Panc1 (cell line): ENCODE measurements around the gene GRID2IP. TPM values are rescaled to one million over a fixed set of nuclear protein-coding genes. Genes with fewer than 3 reads are reported as not detected.

Experiments used
- ATAC-seq: fragments of 200-7000 bp; cut with Tn5 transposase; 2 replicates; pipeline ENCODE4 v1.9.1; 2020; ENCODE audit warnings: mild to moderate bottlenecking, moderate library complexity
- BruUV-seq: library from RNA; stranded (reverse); fragments of 400-500 nt; replicated peaks from 2 replicates; lab custom pipeline; 2021; lab: Mats Ljungman, UMichigan
- CTCF ChIA-PET: fragments of 300-600 bp; sonication (Branson Sonifier 250); formaldehyde crosslinking; loops from one replicate; lab custom pipeline; 2022; ENCODE audit warnings: antibody characterized with exemption; lab: Charles Lee
- POLR2A ChIA-PET: fragments of 300-600 bp; sonication (Branson Sonifier 250); formaldehyde crosslinking; loops from one replicate; lab custom pipeline; 2022; ENCODE audit warnings: antibody characterized with exemption; lab: Charles Lee
- DNase-seq: peaks from one replicate; pipeline ENCODE4 v3.0.0-alpha.2; 2010; ENCODE audit warnings: low read depth, low spot score
- H3K27ac ChIP-seq: 2 replicates; pipeline ENCODE4 v1.5.1; 2011; ENCODE audit warnings: mild to moderate bottlenecking, low read length, inconsistent platforms
- H3K27me3 ChIP-seq: fragments of 200-500 bp; sonication (Bioruptor generic); 2 replicates; pipeline ENCODE4 v1.6.0; 2014; ENCODE audit warnings: low read length, inconsistent platforms; ENCODE audit not compliant: control insufficient read depth, insufficient read depth
- H3K36me3 ChIP-seq: fragments of 200-500 bp; sonication (Bioruptor generic); 2 replicates; pipeline ENCODE4 v1.5.1; 2014; ENCODE audit warnings: inconsistent platforms, mild to moderate bottlenecking, low read length, moderate library complexity; ENCODE audit not compliant: control insufficient read depth, insufficient read depth
- H3K4me1 ChIP-seq: 2 replicates; pipeline ENCODE4 v1.5.1; 2011; ENCODE audit warnings: inconsistent platforms, mild to moderate bottlenecking, low read length, moderate library complexity; ENCODE audit not compliant: control insufficient read depth, insufficient read depth
- H3K4me3 ChIP-seq, 2 experiments: 2 replicates each; pipeline ENCODE4 v1.5.1; 2011 to 2012; ENCODE audit warnings: low read depth in 2 of 2, low read length in 2 of 2, mild to moderate bottlenecking in 2 of 2, inconsistent platforms in 1 of 2, moderate library complexity in 1 of 2
- H3K9me3 ChIP-seq: fragments of 200-500 bp; sonication (Bioruptor generic); 2 replicates; pipeline ENCODE4 v1.5.1; 2014; ENCODE audit warnings: low read depth, mild to moderate bottlenecking, inconsistent platforms, low read length, moderate library complexity; ENCODE audit not compliant: control insufficient read depth, insufficient read depth
- CTCF ChIP-seq: fragments of 450-650 bp; IDR thresholded peaks from 2 replicates; pipeline ENCODE4 v1.5.1; 2017; ENCODE audit warnings: mild to moderate bottlenecking
- POLR2AphosphoS5 ChIP-seq: IDR thresholded peaks from 2 replicates; pipeline ENCODE4 v1.6.1; 2012; ENCODE audit warnings: mild to moderate bottlenecking, low read depth, low read length, moderate library complexity
- REST ChIP-seq, 2 experiments: IDR thresholded peaks; 2 replicates each; pipeline ENCODE4 v1.6.1; 2011 to 2012; ENCODE audit warnings: low read depth in 2 of 2, control low read depth in 1 of 2, low read length in 1 of 2, mild to moderate bottlenecking in 1 of 2, moderate library complexity in 1 of 2; ENCODE audit not compliant: insufficient read depth in 1 of 2
- SIN3A ChIP-seq: IDR thresholded peaks from 2 replicates; pipeline ENCODE4 v1.6.1; 2012; ENCODE audit warnings: low read depth, mild to moderate bottlenecking, low read length, moderate library complexity, borderline replicate concordance; ENCODE audit not compliant: insufficient read depth
- TCF7L2 ChIP-seq: IDR thresholded peaks from 2 replicates; pipeline ENCODE4 v1.6.1; 2011; ENCODE audit warnings: mild to moderate bottlenecking, low read depth, low read length, inconsistent platforms
- in situ Hi-C: cut with HindIII; loops from 2 replicates; pipeline ENCODE4 v1.10.0; 2016; ENCODE audit warnings: low sequenced_read_pairs, low pct_unique_long_range_greater_than_20kb
- intact Hi-C: fragments of 100-400 bp; cut with micrococcal nuclease; formaldehyde crosslinking; loops from one replicate; pipeline ENCODE4 v1.10.0; 2022; ENCODE audit not compliant: unreplicated experiment
- total RNA-seq: library from RNA; stranded (reverse); gene quantifications from one replicate; pipeline ENCODE4 v1.2.1, GENCODE V29; 2021; ENCODE audit not compliant: unreplicated experiment

Gene GRID2IP
- total RNA-seq, 1 experiment from 2014 or later, result 0.13 TPM

- intact Hi-C loops, result no loop called here
- TSS peak; percentile 78 for BruUV-seq
- POLR2A ChIA-PET, result interaction anchor here (0.6 kb wide), 1 partner anchor 9 kb away, joined by 4 read pairs; no protein-coding TSS in a partner anchor
- TF ChIP-seq CTCF (no peak), REST (IDR thresholded peaks at IDR 0.05; ENCODE audit: insufficient read depth in 1 of 2, low read depth in 2 of 2, low read length in 1 of 2) (no peak), POLR2AphosphoS5 (no peak), SIN3A (no peak), TCF7L2 (no peak)
- Histone ChIP-seq H3K27ac (no peak overlapping the region; the same call in 1 of the 2 replicates), H3K4me1 (peaks cover 8% of the 10 kb centered on the region), H3K9me3 (no peaks in the 10 kb centered on the region), H3K36me3 (peaks cover 5% of the 10 kb centered on the region), H3K27me3 (no peaks in the 10 kb centered on the region), H3K4me3 (peak overlapping the region; percentile 62 to 72)
- DNase-seq (no peak), ATAC-seq (no peak)
- in situ Hi-C loops, result no loop called here
- CTCF ChIA-PET, result no interaction called here
Measured at GRCh38 chr7:6482307-6482706, 69.0 kb downstream of the GRID2IP start.

- intact Hi-C loops (no loop called here), in situ Hi-C loops (no loop called here)
- H3K4me1 ChIP-seq, result peaks cover 11% of the 10 kb centered on the region
- no TSS peak for BruUV-seq
- ChIA-PET CTCF (no interaction called here), POLR2A (interaction anchor here (0.6 kb wide), 1 partner anchor 11 kb away, joined by 3 read pairs; no protein-coding TSS in a partner anchor)
- H3K27me3 ChIP-seq, result no peaks in the 10 kb centered on the region
- no peak for DNase-seq
- H3K36me3 ChIP-seq, result peaks cover 5% of the 10 kb centered on the region
- H3K9me3 ChIP-seq, result no peaks in the 10 kb centered on the region
- H3K27ac ChIP-seq, result no peak overlapping the region
- no peak for TF ChIP-seq TCF7L2
- TF ChIP-seq CTCF, result no peak
- no peak for TF ChIP-seq REST (IDR thresholded peaks at IDR 0.05; ENCODE audit: insufficient read depth in 1 of 2, low read depth in 2 of 2, low read length in 1 of 2)
- no peak for TF ChIP-seq POLR2AphosphoS5
- no peak for TF ChIP-seq SIN3A
- no peak overlapping the region for H3K4me3 ChIP-seq
- no peak for ATAC-seq
Measured at GRCh38 chr7:6481445-6481844, 69.8 kb downstream of the GRID2IP start.
